Neural cell (in vitro differentiated cells): Measurements from ENCODE around the gene RP2. TPM values are rescaled to one million over a fixed set of nuclear protein-coding genes. Genes with fewer than 3 reads are reported as not detected.

Experiments
- H2AFZ ChIP-seq: fragments of 200-600, 300-800 bp; sonication (generic), shearing (Covaris generic); 2 replicates; pipeline ENCODE4 v1.6.0; 2014; ENCODE audit warnings: low read depth, mild to moderate bottlenecking, antibody characterized with exemption, low read length, moderate library complexity
- H3F3A ChIP-seq: fragments of 200-600 bp; shearing (Covaris generic); 2 replicates; pipeline ENCODE4 v1.6.1; 2016; ENCODE audit warnings: mild to moderate bottlenecking, moderate library complexity, mixed read lengths, antibody characterized with exemption, low read length; ENCODE audit not compliant: insufficient read depth, poor library complexity, severe bottlenecking
- H3K27ac ChIP-seq: fragments of 200-600, 300-800 bp; sonication (generic), shearing (Covaris generic); 2 replicates; pipeline ENCODE4 v1.5.1; 2014; ENCODE audit warnings: mild to moderate bottlenecking, low read length, moderate library complexity
- H3K27me3 ChIP-seq: fragments of 300-800, 200-600 bp; sonication (generic), shearing (Covaris generic); 2 replicates; pipeline ENCODE4 v1.6.0; 2014; ENCODE audit warnings: mild to moderate bottlenecking, low read depth, low read length, moderate library complexity; ENCODE audit not compliant: insufficient read depth
- H3K36me3 ChIP-seq: fragments of 300-800, 200-600 bp; sonication (generic), shearing (Covaris generic); 2 replicates; pipeline ENCODE4 v1.5.1; 2014; ENCODE audit warnings: mild to moderate bottlenecking, antibody characterized with exemption, low read length, moderate library complexity; ENCODE audit not compliant: insufficient read depth
- H3K4me2 ChIP-seq: fragments of 300-800, 200-600 bp; sonication (generic), shearing (Covaris generic); 2 replicates; pipeline ENCODE4 v1.6.0; 2014; ENCODE audit warnings: mild to moderate bottlenecking, low read length
- H3K4me3 ChIP-seq: fragments of 300-800, 200-600 bp; sonication (generic), shearing (Covaris generic); 2 replicates; pipeline ENCODE4 v1.5.1; 2014; ENCODE audit warnings: mild to moderate bottlenecking, low read length, moderate library complexity
- H3K79me2 ChIP-seq: fragments of 200-600 bp; shearing (Covaris generic); replicated peaks from 2 replicates; pipeline ENCODE4 v1.6.0; 2014; ENCODE audit warnings: mild to moderate bottlenecking, low read length, moderate library complexity; ENCODE audit not compliant: insufficient read depth
- H3K9ac ChIP-seq: fragments of 300-800, 200-600 bp; sonication (generic), shearing (Covaris generic); 2 replicates; pipeline ENCODE4 v1.6.1; 2016; ENCODE audit warnings: mild to moderate bottlenecking, low read length, mixed read lengths
- H3K9me2 ChIP-seq: fragments of 200-600 bp; shearing (Covaris generic); 2 replicates; pipeline ENCODE4 v1.6.1; 2016; ENCODE audit warnings: mild to moderate bottlenecking, low read length, mixed read lengths; ENCODE audit not compliant: insufficient read depth
- H3K9me3 ChIP-seq: fragments of 200-600, 300-800 bp; sonication (generic), shearing (Covaris generic); 2 replicates; pipeline ENCODE4 v1.6.1; 2016; ENCODE audit warnings: mild to moderate bottlenecking, mixed run types, low read length, moderate library complexity, mixed read lengths
- H4K20me1 ChIP-seq: fragments of 200-600 bp; shearing (Covaris generic); 2 replicates; pipeline ENCODE4 v1.6.1; 2016; ENCODE audit warnings: mild to moderate bottlenecking, mixed run types; ENCODE audit not compliant: insufficient read depth
- EP300 ChIP-seq: fragments of 450-650 bp; conservative IDR thresholded peaks from 2 replicates; pipeline ENCODE4 v1.6.1; 2014; ENCODE audit warnings: antibody characterized with exemption, mild to moderate bottlenecking, moderate library complexity; ENCODE audit not compliant: poor library complexity, severe bottlenecking
- EZH2 ChIP-seq: fragments of 200-600, 300-800 bp; shearing (Covaris generic), sonication (generic); IDR thresholded peaks from 2 replicates; pipeline ENCODE4 v1.6.1; 2014; ENCODE audit warnings: antibody characterized with exemption, low read length, borderline replicate concordance, mild to moderate bottlenecking; ENCODE audit not compliant: insufficient read depth, poor library complexity, severe bottlenecking
- MXI1 ChIP-seq: fragments of 450-650 bp; conservative IDR thresholded peaks from 2 replicates; pipeline ENCODE4 v1.6.1; 2014; ENCODE audit warnings: antibody characterized with exemption, mild to moderate bottlenecking; ENCODE audit not compliant: poor library complexity, severe bottlenecking
- POLR2AphosphoS5 ChIP-seq: IDR thresholded peaks from 2 replicates; pipeline ENCODE4 v1.6.1; 2012
- RAD21 ChIP-seq: fragments of 450-650 bp; conservative IDR thresholded peaks from 2 replicates; pipeline ENCODE4 v1.6.1; 2014; ENCODE audit warnings: antibody characterized with exemption, mild to moderate bottlenecking, moderate library complexity
- SMC3 ChIP-seq: fragments of 450-650 bp; conservative IDR thresholded peaks from 2 replicates; pipeline ENCODE4 v1.6.1; 2014; ENCODE audit warnings: antibody characterized with exemption, mild to moderate bottlenecking, moderate library complexity; ENCODE audit not compliant: poor library complexity
- TAF1 ChIP-seq: IDR thresholded peaks from 2 replicates; pipeline ENCODE4 v1.6.1; 2012; ENCODE audit warnings: low read depth
- polyA plus RNA-seq: library from polyadenylated mRNA; depleted of rRNA; stranded (reverse); fragments of >200 nt; gene quantifications from 2 replicates; pipeline ENCODE4 v1.2.3, GENCODE V29; 2014
- TF ChIP-seq, protein P1 (sequence below): fragments of 450-650 bp; IDR thresholded peaks from 2 replicates; pipeline ENCODE4 v1.5.1; 2014; ENCODE audit warnings: antibody characterized with exemption, mild to moderate bottlenecking, moderate library complexity; ENCODE audit not compliant: poor library complexity, severe bottlenecking
- TF ChIP-seq, protein P2 (sequence below): IDR thresholded peaks from 2 replicates; pipeline ENCODE4 v1.6.1; 2012; ENCODE audit warnings: borderline replicate concordance

Gene RP2
- polyA plus RNA-seq, 1 donor from 2014 or later: 12.1 TPM

DNA sequence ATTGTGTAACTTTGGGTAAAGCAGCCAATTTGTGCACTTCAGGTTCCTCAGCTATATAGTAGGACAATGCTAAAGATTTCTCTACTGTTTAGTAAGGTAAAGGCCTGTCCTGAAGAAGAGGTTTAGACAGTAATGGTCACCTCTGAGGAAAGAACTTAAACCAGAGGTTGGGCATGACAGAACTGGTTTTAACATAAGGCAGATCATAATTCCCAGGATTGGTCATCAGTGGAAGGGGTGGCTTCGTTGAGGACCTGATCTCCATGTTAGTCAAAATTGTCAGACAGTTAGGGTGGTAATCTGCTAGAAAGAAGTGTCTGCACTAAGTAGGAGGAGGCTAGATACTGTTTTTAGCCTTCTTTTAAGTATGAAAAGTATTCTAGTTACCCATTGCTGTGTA lies 4.1 kb downstream of the RP2 start:
- no peak overlapping the region for H2AFZ ChIP-seq
- no peaks in the 10 kb centered on the region for H3K36me3 ChIP-seq
- H4K20me1 ChIP-seq: no peaks in the 10 kb centered on the region
- peaks cover 22% of the 10 kb centered on the region for H3K79me2 ChIP-seq
- no peaks in the 10 kb centered on the region for H3K9me2 ChIP-seq
- no peaks in the 10 kb centered on the region for H3K9me3 ChIP-seq
- H3K9ac ChIP-seq: no peak overlapping the region
- no peaks in the 10 kb centered on the region for H3F3A ChIP-seq
- no peak overlapping the region for H3K4me3 ChIP-seq
- H3K4me2 ChIP-seq: no peak overlapping the region
- TF ChIP-seq SMC3 (no peak), MXI1 (no peak), TAF1 (no peak), POLR2AphosphoS5 (no peak), RAD21 (no peak), EP300 (no peak), EZH2 (no peak)
- TF ChIP-seq, protein P1, sequence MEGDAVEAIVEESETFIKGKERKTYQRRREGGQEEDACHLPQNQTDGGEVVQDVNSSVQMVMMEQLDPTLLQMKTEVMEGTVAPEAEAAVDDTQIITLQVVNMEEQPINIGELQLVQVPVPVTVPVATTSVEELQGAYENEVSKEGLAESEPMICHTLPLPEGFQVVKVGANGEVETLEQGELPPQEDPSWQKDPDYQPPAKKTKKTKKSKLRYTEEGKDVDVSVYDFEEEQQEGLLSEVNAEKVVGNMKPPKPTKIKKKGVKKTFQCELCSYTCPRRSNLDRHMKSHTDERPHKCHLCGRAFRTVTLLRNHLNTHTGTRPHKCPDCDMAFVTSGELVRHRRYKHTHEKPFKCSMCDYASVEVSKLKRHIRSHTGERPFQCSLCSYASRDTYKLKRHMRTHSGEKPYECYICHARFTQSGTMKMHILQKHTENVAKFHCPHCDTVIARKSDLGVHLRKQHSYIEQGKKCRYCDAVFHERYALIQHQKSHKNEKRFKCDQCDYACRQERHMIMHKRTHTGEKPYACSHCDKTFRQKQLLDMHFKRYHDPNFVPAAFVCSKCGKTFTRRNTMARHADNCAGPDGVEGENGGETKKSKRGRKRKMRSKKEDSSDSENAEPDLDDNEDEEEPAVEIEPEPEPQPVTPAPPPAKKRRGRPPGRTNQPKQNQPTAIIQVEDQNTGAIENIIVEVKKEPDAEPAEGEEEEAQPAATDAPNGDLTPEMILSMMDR: no peak
- TF ChIP-seq, protein P2, sequence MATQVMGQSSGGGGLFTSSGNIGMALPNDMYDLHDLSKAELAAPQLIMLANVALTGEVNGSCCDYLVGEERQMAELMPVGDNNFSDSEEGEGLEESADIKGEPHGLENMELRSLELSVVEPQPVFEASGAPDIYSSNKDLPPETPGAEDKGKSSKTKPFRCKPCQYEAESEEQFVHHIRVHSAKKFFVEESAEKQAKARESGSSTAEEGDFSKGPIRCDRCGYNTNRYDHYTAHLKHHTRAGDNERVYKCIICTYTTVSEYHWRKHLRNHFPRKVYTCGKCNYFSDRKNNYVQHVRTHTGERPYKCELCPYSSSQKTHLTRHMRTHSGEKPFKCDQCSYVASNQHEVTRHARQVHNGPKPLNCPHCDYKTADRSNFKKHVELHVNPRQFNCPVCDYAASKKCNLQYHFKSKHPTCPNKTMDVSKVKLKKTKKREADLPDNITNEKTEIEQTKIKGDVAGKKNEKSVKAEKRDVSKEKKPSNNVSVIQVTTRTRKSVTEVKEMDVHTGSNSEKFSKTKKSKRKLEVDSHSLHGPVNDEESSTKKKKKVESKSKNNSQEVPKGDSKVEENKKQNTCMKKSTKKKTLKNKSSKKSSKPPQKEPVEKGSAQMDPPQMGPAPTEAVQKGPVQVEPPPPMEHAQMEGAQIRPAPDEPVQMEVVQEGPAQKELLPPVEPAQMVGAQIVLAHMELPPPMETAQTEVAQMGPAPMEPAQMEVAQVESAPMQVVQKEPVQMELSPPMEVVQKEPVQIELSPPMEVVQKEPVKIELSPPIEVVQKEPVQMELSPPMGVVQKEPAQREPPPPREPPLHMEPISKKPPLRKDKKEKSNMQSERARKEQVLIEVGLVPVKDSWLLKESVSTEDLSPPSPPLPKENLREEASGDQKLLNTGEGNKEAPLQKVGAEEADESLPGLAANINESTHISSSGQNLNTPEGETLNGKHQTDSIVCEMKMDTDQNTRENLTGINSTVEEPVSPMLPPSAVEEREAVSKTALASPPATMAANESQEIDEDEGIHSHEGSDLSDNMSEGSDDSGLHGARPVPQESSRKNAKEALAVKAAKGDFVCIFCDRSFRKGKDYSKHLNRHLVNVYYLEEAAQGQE: no peak
- no peak overlapping the region for H3K27ac ChIP-seq
- H3K27me3 ChIP-seq: no peaks in the 10 kb centered on the region

DNA sequence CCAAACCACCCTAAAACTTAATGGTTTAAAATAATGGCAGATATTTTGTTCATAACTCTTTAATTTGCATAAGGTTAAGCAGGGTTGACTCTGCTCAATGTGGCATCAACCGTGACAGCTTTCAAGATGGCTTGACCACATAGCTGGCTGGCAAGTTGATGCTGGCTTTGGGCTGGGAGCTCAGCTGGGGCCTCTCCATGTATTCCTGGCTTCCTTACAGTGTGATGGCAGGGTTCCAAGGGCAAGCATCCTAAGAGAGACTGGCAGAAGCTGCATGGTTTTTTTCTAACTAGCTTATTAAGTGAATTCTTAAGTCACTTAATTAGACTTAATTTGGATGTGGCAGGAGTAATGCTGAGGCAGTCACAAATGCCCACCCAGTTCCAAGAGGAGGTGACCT lies 4.5 kb downstream of the RP2 start:
- no peak overlapping the region for H3K4me2 ChIP-seq
- H3F3A ChIP-seq: no peaks in the 10 kb centered on the region
- H3K9ac ChIP-seq: no peak overlapping the region
- TF ChIP-seq, protein P1: no peak
- TF ChIP-seq SMC3 (no peak), POLR2AphosphoS5 (no peak), EZH2 (no peak), RAD21 (no peak), MXI1 (no peak), TAF1 (no peak), EP300 (no peak)
- TF ChIP-seq, protein P2: no peak
- H2AFZ ChIP-seq: no peak overlapping the region
- no peaks in the 10 kb centered on the region for H3K27me3 ChIP-seq
- H3K79me2 ChIP-seq: peaks cover 22% of the 10 kb centered on the region
- no peaks in the 10 kb centered on the region for H4K20me1 ChIP-seq
- no peaks in the 10 kb centered on the region for H3K9me2 ChIP-seq
- no peak overlapping the region for H3K4me3 ChIP-seq
- H3K36me3 ChIP-seq: no peaks in the 10 kb centered on the region
- no peak overlapping the region for H3K27ac ChIP-seq
- no peaks in the 10 kb centered on the region for H3K9me3 ChIP-seq
